HG03575 (cell line): ENCODE measurements around the gene TTC36.
"Not testable (repeated sequence)": the region's sequence is repeated elsewhere in the genome, so short reads cannot be mapped to it uniquely, and the experiment has no call there.

Experiments
- ATAC-seq: cut with Tn5 transposase; IDR thresholded peaks from one replicate; pipeline ENCODE4 v1.9.1; 2021; ENCODE audit not compliant: unreplicated experiment, insufficient number of reproducible peaks, low FRiP score; ENCODE audit errors: extremely low read depth

The TTC36 gene, protein sequence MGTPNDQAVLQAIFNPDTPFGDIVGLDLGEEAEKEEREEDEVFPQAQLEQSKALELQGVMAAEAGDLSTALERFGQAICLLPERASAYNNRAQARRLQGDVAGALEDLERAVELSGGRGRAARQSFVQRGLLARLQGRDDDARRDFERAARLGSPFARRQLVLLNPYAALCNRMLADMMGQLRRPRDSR

GRCh38 chr11:118527109-118527508, at the start of gene TTC36:
Gene TTC36, plus strand, starts transcription at chr11:118527474. Its CDS starts 21 bp downstream, at chr11:118527495.
- ATAC-seq, result no peak

DNA sequence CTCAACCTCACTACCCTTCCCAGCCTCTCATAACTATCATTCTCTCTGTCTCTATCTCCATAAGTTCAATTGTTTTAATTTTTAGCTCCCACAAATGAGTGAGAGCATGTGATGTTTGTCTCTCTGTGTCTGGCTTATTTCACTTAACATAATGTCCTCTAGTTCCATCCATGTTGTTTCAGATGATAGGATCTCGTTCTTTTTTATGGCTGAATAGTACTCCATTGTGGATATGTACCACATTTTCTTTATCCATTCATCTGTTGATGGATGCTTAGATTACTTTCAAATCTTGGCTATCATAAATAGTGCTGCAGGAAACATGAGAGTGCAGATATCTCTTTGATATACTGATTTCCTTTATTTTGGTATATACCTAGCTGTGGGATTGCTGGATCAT, 46.0 kb upstream of the TTC36 start:
- ATAC-seq, result not testable (repeated sequence)

DNA sequence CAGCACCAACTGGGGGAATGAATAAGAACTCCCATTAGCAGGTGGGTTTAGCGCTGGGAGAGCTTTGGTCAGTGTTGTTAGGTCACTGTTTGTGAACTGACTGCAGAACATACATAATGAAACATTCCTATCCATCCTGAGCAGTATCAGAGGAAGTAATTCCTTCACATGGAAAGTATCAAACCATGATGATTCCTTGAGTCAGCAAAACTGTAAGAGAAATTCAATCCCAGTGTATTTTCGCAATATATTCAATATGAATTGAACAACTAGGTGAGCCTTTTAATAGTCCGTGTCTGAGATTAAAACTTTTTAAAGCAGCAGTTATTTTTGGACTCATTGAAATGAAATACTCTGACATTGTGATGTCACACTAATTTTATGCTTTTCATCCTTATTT, 42.9 kb upstream of the TTC36 start:
- ATAC-seq, result no peak

- ATAC-seq, result no peak
Measured at GRCh38 chr11:118485273-118485672, 42.0 kb upstream of the TTC36 start.

GRCh38 chr11:118488480-118489109, 38.7 kb upstream of the TTC36 start:
- ATAC-seq, result no peak

DNA sequence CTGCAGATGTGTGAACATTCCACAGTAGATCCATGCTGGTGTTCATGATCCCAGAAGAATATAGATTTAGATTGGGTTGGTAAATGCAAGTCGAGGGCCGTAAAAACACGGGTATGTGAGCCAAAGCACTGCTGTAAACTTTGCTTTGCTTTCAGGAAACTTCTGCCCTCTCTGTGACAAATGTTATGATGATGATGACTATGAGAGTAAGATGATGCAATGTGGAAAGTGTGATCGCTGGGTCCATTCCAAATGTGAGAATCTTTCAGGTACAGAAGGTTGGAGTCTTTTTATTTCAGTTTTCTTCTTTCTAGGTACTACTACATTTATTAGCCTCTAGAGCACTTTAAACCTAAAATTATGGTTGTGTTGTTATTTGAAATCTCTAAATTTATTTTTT, 36.2 kb upstream of the TTC36 start:
- no peak for ATAC-seq

DNA sequence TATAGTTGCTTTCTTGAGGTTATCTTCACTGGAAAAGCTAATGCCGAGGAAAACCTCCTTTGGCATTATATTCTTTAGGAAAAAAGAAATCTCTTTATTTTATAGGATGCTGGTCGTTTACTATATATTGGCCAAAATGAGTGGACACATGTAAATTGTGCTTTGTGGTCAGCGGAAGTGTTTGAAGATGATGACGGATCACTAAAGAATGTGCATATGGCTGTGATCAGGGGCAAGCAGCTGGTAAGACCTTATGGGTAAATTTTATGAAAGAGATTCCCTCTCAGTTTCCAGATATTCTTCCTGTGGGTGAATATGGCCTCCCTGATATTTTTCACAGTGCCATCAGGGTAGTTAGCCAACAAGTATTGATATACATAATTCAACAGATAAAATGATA, 29.4 kb upstream of the TTC36 start:
- no peak for ATAC-seq

DNA sequence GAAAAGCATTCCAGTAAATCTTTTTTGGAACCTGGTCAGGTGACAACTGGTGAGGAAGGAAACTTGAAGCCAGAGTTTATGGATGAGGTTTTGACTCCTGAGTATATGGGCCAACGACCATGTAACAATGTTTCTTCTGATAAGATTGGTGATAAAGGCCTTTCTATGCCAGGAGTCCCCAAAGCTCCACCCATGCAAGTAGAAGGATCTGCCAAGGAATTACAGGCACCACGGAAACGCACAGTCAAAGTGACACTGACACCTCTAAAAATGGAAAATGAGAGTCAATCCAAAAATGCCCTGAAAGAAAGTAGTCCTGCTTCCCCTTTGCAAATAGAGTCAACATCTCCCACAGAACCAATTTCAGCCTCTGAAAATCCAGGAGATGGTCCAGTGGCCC, 24.1 kb upstream of the TTC36 start:
- ATAC-seq, result no peak

DNA sequence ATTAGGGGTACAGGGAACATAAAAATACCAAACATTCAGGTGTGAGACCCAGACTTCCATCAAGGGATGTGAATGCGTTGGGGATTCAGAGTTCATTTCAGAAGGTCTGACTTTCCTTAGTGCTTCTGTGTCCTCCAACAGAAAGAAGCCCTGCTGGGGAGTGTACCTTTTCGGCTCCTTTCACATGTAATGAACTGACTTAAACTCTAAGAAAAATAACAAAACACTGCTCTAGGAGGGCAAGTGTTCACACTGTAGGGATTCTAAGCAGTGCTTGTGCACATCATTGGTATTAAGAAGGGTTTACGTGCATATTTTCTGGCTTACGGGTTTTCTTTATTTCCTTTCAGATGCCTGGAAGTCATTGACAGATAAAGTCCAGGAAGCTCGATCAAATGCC, 15.7 kb upstream of the TTC36 start:
- ATAC-seq, result no peak

GRCh38 chr11:118514103-118514502, 13.2 kb upstream of the TTC36 start:
- no peak for ATAC-seq

DNA sequence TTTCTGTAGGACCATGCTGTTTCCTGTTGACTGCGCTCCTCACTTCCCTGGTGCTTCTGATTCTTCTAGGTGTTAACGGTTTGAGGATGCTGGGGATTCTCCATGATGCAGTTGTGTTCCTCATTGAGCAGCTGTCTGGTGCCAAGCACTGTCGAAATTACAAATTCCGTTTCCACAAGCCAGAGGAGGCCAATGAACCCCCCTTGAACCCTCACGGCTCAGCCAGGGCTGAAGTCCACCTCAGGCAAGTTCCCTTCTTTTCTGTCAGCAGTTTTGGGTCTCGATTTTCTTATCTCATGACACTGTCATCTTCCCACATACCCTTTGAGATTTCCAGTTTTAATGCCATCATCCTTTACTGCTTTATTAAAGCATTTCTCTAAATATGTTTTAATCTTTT, 7.7 kb upstream of the TTC36 start:
- no peak for ATAC-seq

GRCh38 chr11:118521892-118522311, 5.4 kb upstream of the TTC36 start:
- ATAC-seq, result no peak

DNA sequence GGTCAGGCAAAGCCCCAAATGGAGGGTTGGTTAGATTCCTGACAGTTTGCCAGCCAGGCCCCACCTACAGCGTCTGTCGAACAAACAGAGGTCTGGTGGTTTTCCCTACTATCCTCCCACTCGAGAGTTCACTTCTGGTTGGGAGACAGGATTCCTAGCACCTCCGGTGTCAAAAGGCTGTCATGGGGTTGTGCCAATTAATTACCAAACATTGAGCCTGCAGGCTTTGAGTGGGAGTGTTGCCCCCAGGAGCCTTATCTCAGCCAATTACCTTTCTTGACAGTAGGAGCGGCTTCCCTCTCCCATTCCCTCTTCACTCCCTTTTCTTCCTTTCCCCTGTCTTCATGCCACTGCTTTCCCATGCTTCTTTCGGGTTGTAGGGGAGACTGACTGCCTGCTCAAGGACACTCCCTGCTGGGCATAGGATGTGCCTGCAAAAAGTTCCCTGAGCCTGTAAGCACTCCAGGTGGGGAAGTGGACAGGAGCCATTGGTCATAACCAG, 4.7 kb upstream of the TTC36 start:
- no peak for ATAC-seq

GRCh38 chr11:118524356-118524755, 2.9 kb upstream of the TTC36 start:
- no peak for ATAC-seq

- ATAC-seq, result no peak
Measured at GRCh38 chr11:118524757-118525470, 2.4 kb upstream of the TTC36 start.

- ATAC-seq, result no peak
Measured at GRCh38 chr11:118526688-118527087, 586 bp upstream of the TTC36 start.

DNA sequence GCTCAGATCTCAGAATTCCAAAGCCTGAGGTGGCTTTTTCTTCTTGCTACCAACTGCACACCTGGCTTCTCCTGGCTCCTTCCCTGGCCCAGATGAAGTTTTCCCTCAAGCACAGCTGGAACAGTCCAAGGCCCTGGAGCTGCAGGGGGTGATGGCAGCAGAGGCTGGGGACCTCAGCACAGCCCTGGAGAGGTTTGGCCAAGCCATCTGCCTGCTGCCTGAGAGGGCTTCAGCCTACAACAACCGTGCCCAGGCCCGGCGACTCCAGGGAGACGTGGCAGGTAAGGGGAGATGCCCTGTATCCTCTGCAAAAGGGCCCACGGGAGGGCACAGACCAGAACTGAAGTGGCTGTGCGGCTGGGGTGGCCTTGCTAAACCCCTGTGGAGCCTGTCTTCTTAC, 1.2 kb downstream of the TTC36 start:
- ATAC-seq, result no peak

GRCh38 chr11:118529584-118530175, 2.4 kb downstream of the TTC36 start:
- ATAC-seq, result no peak

DNA sequence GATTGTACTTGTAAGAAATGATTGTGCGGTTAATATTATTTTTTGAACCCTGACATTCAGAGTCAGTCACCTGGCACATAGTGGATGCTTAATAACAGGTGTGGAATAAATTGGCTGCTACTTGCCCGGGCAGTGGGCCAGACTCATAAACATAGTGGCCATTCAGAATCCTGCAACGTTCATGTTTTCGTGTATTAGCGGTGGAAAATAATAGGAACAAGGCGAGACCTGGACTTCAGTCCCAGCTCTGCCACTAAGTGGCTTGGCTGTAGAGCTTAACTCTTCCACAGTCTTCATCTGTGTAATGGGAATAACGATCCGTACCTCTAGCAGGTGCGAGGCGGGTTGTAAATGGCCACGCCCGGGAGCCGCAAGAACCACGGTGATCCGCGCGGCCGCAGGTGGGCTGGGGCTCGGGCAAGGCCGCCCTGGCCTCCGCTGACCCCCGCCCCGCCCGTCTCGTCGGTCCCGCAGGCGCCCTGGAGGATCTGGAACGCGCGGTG, 3.0 kb downstream of the TTC36 start:
- ATAC-seq, result no peak
